Measurements from ENCODE around the gene TTC21B. TPM values are rescaled to one million over a fixed set of nuclear protein-coding genes. Genes with fewer than 3 reads are reported as not detected.

The TTC21B gene
- total RNA-seq, 1 donor from 2014 or later: 10.0 TPM

DNA sequence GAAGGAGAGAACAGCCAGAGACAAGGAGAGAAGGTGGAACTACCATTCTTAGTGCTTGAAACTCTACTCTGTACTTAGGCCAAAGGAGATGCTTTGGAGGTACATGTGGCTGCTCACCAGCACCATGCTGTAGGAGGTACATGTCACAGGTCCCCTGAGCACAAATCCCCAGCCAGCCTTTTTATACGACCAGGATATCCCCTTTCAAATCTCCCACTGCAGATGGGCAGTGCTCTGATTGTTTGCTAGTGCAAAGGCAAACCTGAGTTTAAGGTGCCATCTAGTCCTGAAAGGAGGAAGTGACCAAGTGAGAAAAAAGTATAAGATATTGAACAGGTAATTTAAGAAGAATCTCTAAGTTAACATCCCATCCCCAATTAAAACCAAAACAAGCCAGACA, 17.1 kb upstream of the TTC21B start:
- DNase-seq (ENCODE audit: low read depth): no peak
- Histone ChIP-seq H3K27me3 (ENCODE audit: control insufficient read depth, insufficient read depth, low read length) (no peaks in the 10 kb centered on the region), H3K36me3 (ENCODE audit: control insufficient read depth, insufficient read depth, low read length) (no peaks in the 10 kb centered on the region), H3K4me3 (ENCODE audit: low read depth, low read length) (no peak overlapping the region)
- TF ChIP-seq CTCF (IDR thresholded peaks at IDR 0.05; ENCODE audit: insufficient read depth, low read length, severe bottlenecking): no peak
- no peak for FAIRE-seq

DNA sequence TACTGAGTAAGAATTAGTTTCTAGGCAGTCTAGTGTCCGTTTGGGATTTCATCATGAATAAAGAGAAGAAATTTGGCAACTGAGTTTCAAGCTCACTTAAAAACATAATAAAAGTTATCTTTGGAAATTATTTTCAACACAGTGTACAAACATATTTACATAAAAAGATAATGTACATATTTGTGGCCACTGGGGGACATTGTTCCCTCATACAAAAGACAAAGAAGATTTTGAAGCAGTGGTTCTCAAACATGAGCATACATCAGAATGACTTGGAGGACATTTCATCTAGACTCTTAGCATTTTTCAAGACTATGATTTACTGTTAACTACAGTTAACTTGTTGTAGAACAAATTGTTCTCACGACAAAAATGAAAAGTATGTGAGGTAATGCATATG, 15.7 kb upstream of the TTC21B start:
- no peak for TF ChIP-seq CTCF (IDR thresholded peaks at IDR 0.05; ENCODE audit: insufficient read depth, low read length, severe bottlenecking)
- Histone ChIP-seq H3K27me3 (ENCODE audit: control insufficient read depth, insufficient read depth, low read length) (no peaks in the 10 kb centered on the region), H3K4me3 (ENCODE audit: low read depth, low read length) (no peak overlapping the region), H3K36me3 (ENCODE audit: control insufficient read depth, insufficient read depth, low read length) (no peaks in the 10 kb centered on the region)
- peak; percentile 17 for DNase-seq (ENCODE audit: low read depth)
- FAIRE-seq: no peak

GRCh38 chr2:165967746-165968145, 14.2 kb upstream of the TTC21B start:
- DNase-seq (ENCODE audit: low read depth) (no peak), FAIRE-seq (no peak)
- Histone ChIP-seq H3K4me3 (ENCODE audit: low read depth, low read length) (no peak overlapping the region), H3K36me3 (ENCODE audit: control insufficient read depth, insufficient read depth, low read length) (no peaks in the 10 kb centered on the region), H3K27me3 (ENCODE audit: control insufficient read depth, insufficient read depth, low read length) (no peaks in the 10 kb centered on the region)
- TF ChIP-seq CTCF (IDR thresholded peaks at IDR 0.05; ENCODE audit: insufficient read depth, low read length, severe bottlenecking): no peak

DNA sequence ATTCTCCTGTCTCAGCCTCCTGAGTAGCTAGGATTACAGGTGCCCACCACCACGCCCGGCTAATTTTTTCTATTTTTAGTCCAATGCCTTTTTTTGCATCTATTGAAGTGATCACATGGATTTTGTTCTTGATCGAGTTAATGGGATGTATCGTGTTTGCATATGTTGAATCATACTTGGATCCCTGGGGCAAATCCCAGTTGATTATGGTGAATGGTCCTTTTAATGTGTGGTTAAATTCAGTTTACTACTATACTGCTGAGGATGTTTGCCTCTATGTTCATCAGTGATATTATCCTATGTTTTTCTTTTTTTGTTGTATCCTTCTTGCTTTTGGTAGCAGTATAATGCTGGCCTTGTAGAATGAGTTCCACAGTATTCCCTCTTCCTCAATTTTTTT, 8.2 kb upstream of the TTC21B start:
- no peak for FAIRE-seq
- no peaks in the 10 kb centered on the region for H3K36me3 ChIP-seq (ENCODE audit: control insufficient read depth, insufficient read depth, low read length)
- DNase-seq (ENCODE audit: low read depth): no peak
- no peaks in the 10 kb centered on the region for H3K27me3 ChIP-seq (ENCODE audit: control insufficient read depth, insufficient read depth, low read length)
- no peak for TF ChIP-seq CTCF (IDR thresholded peaks at IDR 0.05; ENCODE audit: insufficient read depth, low read length, severe bottlenecking)
- H3K4me3 ChIP-seq (ENCODE audit: low read depth, low read length): no peak overlapping the region

DNA sequence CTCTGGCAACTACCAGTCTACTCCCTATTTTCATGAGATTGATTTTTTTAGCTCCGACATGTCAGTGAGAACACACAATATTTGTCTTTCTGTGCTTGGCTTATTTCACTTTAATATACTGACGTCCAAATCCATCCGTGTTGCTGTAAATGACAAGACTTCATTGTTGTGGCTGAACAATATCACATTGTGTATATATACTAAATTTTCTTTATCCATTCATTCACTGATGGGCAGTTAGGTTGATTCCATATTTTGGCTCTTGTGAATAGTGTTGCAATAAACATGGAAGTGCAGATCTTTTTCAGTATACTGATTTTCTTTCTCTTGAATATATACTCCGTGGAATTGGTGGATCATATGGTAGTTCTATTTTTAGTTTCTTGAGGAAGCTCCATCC, 5.8 kb upstream of the TTC21B start:
- no peak for TF ChIP-seq CTCF (IDR thresholded peaks at IDR 0.05; ENCODE audit: insufficient read depth, low read length, severe bottlenecking)
- Histone ChIP-seq H3K27me3 (ENCODE audit: control insufficient read depth, insufficient read depth, low read length) (no peaks in the 10 kb centered on the region), H3K4me3 (ENCODE audit: low read depth, low read length) (no peak overlapping the region), H3K36me3 (ENCODE audit: control insufficient read depth, insufficient read depth, low read length) (no peaks in the 10 kb centered on the region)
- no peak for FAIRE-seq
- DNase-seq (ENCODE audit: low read depth): no peak

- Histone ChIP-seq H3K36me3 (ENCODE audit: control insufficient read depth, insufficient read depth, low read length) (no peaks in the 10 kb centered on the region), H3K27me3 (ENCODE audit: control insufficient read depth, insufficient read depth, low read length) (no peaks in the 10 kb centered on the region), H3K4me3 (ENCODE audit: low read depth, low read length) (no peak overlapping the region)
- no peak for TF ChIP-seq CTCF (IDR thresholded peaks at IDR 0.05; ENCODE audit: insufficient read depth, low read length, severe bottlenecking)
- FAIRE-seq (no peak), DNase-seq (ENCODE audit: low read depth) (no peak)
Observed at GRCh38 chr2:165958313-165958960, 4.9 kb upstream of the TTC21B start.
